KMS-11 (cell line): ENCODE measurements around the gene GLB1L3.

Experiments
- H2AFZ ChIP-seq: fragments of 200-600 bp; sonication (generic); 2 replicates; pipeline ENCODE4 v1.6.1; 2016; ENCODE audit warnings: antibody characterized with exemption, mixed run types, low read depth
- H3K27ac ChIP-seq: fragments of 200-600 bp; sonication (generic); 2 replicates; pipeline ENCODE4 v1.6.1; 2016; ENCODE audit warnings: mild to moderate bottlenecking, mixed run types
- H3K27me3 ChIP-seq: fragments of 200-600 bp; sonication (generic); 2 replicates; pipeline ENCODE4 v1.6.1; 2017; ENCODE audit warnings: mild to moderate bottlenecking, low read depth, mixed run types, moderate library complexity; ENCODE audit not compliant: insufficient read depth
- H3K36me3 ChIP-seq: fragments of 200-600 bp; sonication (generic); 2 replicates; pipeline ENCODE4 v1.6.1; 2017; ENCODE audit warnings: mild to moderate bottlenecking, mixed run types; ENCODE audit not compliant: insufficient read depth
- H3K4me1 ChIP-seq: fragments of 200-600 bp; sonication (generic); 2 replicates; pipeline ENCODE4 v1.6.1; 2016; ENCODE audit warnings: mild to moderate bottlenecking, low read depth, mixed run types; ENCODE audit not compliant: poor library complexity, severe bottlenecking
- H3K4me2 ChIP-seq: fragments of 200-600 bp; sonication (generic); 2 replicates; pipeline ENCODE4 v1.7.0; 2016; ENCODE audit warnings: mild to moderate bottlenecking, mixed run types
- H3K4me3 ChIP-seq: fragments of 200-600 bp; sonication (generic); IDR thresholded peaks from 2 replicates; pipeline ENCODE4 v1.6.1; 2017; ENCODE audit warnings: low read depth, low read length, mixed read lengths; ENCODE audit not compliant: insufficient read depth
- H3K79me2 ChIP-seq: fragments of 200-600 bp; sonication (generic); 2 replicates; pipeline ENCODE4 v1.6.1; 2016; ENCODE audit warnings: low read depth, mixed run types; ENCODE audit not compliant: insufficient read depth
- H3K9ac ChIP-seq: fragments of 200-600 bp; sonication (generic); 2 replicates; pipeline ENCODE4 v1.6.1; 2016; ENCODE audit warnings: mild to moderate bottlenecking, mixed run types
- H4K20me1 ChIP-seq: fragments of 200-600 bp; sonication (generic); 2 replicates; pipeline ENCODE4 v1.6.1; 2016; ENCODE audit warnings: mild to moderate bottlenecking, mixed run types; ENCODE audit not compliant: insufficient read depth
- CTCF ChIP-seq: fragments of 200-600 bp; sonication (generic); conservative IDR thresholded peaks from 2 replicates; pipeline ENCODE4 v1.6.1; 2017; ENCODE audit warnings: low read depth, mild to moderate bottlenecking, antibody characterized with exemption, low read length, moderate library complexity, mixed read lengths

Gene GLB1L3

GRCh38 chr11:134364261-134364660 lies 88.1 kb downstream of the GLB1L3 start:
- Histone ChIP-seq H3K4me1 (no peaks in the 10 kb centered on the region), H3K79me2 (no peaks in the 10 kb centered on the region), H3K4me3 (no peak overlapping the region), H2AFZ (no peak overlapping the region), H4K20me1 (no peaks in the 10 kb centered on the region), H3K4me2 (no peak overlapping the region), H3K9ac (no peak overlapping the region), H3K27ac (no peak overlapping the region), H3K27me3 (no peaks in the 10 kb centered on the region), H3K36me3 (no peaks in the 10 kb centered on the region)
- TF ChIP-seq CTCF: no peak

GRCh38 chr11:134365011-134365925 lies 89.1 kb downstream of the GLB1L3 start:
- Histone ChIP-seq H2AFZ (no peak overlapping the region), H3K4me2 (no peak overlapping the region), H4K20me1 (no peaks in the 10 kb centered on the region)

GRCh38 chr11:134366254-134366653 lies 90.1 kb downstream of the GLB1L3 start:
- H3K9ac ChIP-seq: no peak overlapping the region
- H3K4me2 ChIP-seq: no peak overlapping the region
- H3K4me1 ChIP-seq: no peaks in the 10 kb centered on the region
- H4K20me1 ChIP-seq: no peaks in the 10 kb centered on the region
- TF ChIP-seq CTCF: no peak
- no peak overlapping the region for H3K27ac ChIP-seq
- H3K27me3 ChIP-seq: no peaks in the 10 kb centered on the region
- H3K4me3 ChIP-seq: no peak overlapping the region
- H3K36me3 ChIP-seq: no peaks in the 10 kb centered on the region
- H3K79me2 ChIP-seq: no peaks in the 10 kb centered on the region
- no peak overlapping the region for H2AFZ ChIP-seq

More at GRCh38 chr11:134365011-134365925, 89.1 kb downstream of the GLB1L3 start:
- H3K27me3 ChIP-seq: no peaks in the 10 kb centered on the region
- no peaks in the 10 kb centered on the region for H3K79me2 ChIP-seq
- H3K9ac ChIP-seq: no peak overlapping the region
- no peak overlapping the region for H3K4me3 ChIP-seq
- no peak for TF ChIP-seq CTCF
- no peaks in the 10 kb centered on the region for H3K4me1 ChIP-seq
- H3K27ac ChIP-seq: no peak overlapping the region
- H3K36me3 ChIP-seq: no peaks in the 10 kb centered on the region

- Histone ChIP-seq H3K27me3 (no peaks in the 10 kb centered on the region), H3K4me3 (no peak overlapping the region), H2AFZ (no peak overlapping the region), H4K20me1 (no peaks in the 10 kb centered on the region), H3K79me2 (no peaks in the 10 kb centered on the region), H3K27ac (no peak overlapping the region), H3K36me3 (no peaks in the 10 kb centered on the region), H3K4me2 (no peak overlapping the region), H3K9ac (no peak overlapping the region), H3K4me1 (no peaks in the 10 kb centered on the region)
- TF ChIP-seq CTCF: no peak
Measured at GRCh38 chr11:134367781-134368180, 91.6 kb downstream of the GLB1L3 start.
